Measurements from ENCODE around the gene GIMAP5.

DNA sequence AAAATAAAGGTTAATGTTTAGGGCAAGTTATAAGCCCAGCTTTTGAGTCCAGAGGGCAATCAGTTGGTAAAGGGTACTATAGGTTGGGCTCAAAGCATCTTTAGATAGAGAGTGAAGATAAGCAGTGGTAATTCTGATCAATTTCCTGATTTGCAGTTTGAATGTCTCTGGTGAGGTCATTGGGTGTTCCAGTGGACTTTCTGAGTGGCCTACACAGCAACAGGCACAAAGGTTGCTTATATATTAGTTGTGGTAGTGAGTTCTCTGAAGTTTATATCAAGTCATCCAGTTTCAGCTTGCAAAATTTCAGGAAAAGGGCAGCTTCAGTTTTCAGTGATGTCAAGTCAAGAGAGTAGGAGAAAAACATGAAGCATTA lies 29.1 kb downstream of the GIMAP5 start:
- TF ChIP-seq, protein P1, sequence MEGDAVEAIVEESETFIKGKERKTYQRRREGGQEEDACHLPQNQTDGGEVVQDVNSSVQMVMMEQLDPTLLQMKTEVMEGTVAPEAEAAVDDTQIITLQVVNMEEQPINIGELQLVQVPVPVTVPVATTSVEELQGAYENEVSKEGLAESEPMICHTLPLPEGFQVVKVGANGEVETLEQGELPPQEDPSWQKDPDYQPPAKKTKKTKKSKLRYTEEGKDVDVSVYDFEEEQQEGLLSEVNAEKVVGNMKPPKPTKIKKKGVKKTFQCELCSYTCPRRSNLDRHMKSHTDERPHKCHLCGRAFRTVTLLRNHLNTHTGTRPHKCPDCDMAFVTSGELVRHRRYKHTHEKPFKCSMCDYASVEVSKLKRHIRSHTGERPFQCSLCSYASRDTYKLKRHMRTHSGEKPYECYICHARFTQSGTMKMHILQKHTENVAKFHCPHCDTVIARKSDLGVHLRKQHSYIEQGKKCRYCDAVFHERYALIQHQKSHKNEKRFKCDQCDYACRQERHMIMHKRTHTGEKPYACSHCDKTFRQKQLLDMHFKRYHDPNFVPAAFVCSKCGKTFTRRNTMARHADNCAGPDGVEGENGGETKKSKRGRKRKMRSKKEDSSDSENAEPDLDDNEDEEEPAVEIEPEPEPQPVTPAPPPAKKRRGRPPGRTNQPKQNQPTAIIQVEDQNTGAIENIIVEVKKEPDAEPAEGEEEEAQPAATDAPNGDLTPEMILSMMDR (conservative IDR thresholded peaks at IDR 0.05; ENCODE audit: low read depth, low read length): no peak
- TF ChIP-seq EZH2phosphoT487 (IDR thresholded peaks at IDR 0.05; ENCODE audit: borderline replicate concordance, low read length) (no peak), EZH2 (IDR thresholded peaks at IDR 0.05; ENCODE audit: low read length, unreplicated experiment) (no peak)
